Astrocyte (in vitro differentiated cells and primary cell): ENCODE results near the gene MLLT1.

Experiments used
- CTCF ChIP-seq: IDR thresholded peaks from 2 replicates; pipeline ENCODE4 v1.5.1; 2011; ENCODE audit warnings: low read depth, mild to moderate bottlenecking, inconsistent platforms, low read length, moderate library complexity; ENCODE audit not compliant: insufficient read depth
- EZH2 ChIP-seq: IDR thresholded peaks from 2 replicates; pipeline ENCODE4 v1.6.1; 2012; ENCODE audit warnings: mild to moderate bottlenecking, low read length, inconsistent platforms; ENCODE audit not compliant: insufficient read depth

- TF ChIP-seq CTCF (no peak), EZH2 (no peak)
Observed at GRCh38 chr19:6196361-6196760, 83.4 kb downstream of the MLLT1 start.
